DMS53 (cell line): ENCODE data around the gene UTP14A.

Experiments used
- DNase-seq: peaks from one replicate; lab custom pipeline; 2025; lab: John Stamatoyannopoulos, UW

The UTP14A gene

DNA sequence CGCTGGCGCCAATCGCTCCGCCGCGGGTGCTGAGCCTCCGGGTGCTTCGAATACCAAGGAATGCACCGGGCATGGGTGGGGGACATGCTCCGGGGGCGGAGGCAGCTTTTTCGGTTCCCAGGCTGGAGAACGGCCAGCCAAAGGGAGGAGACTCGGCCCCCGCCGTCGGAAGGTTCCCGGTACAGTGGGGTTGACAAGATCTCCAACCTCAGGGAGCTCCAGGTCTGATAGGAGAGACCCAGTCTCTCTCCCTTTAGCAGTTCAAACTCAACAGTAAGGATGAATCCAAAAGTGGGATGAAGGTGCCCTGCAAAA lies 47.3 kb downstream of the UTP14A start:
- DNase-seq, result peak; percentile 24

DNA sequence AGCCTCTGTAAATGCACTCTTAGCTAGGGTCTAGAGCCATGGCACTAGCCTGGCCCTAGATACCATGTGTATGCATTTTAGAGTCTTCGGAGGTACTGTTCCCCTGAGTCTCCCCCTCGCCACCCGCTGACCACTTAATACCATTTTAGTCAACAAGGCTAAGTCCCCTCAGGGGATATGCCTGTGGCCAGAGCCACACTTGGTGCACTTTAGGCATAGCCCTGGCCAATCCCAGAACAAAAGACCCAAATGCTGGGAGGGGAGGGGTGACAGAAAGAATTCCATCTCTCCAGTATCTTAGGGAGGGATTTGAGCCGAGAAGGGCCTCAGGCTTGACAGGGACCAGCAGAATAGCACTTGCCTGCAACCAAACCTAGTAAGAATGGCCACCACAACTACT lies 47.9 kb downstream of the UTP14A start:
- no peak for DNase-seq

GRCh38 chrX:129954804-129955203 lies 48.8 kb downstream of the UTP14A start:
- DNase-seq, result no peak

GRCh38 chrX:129955682-129956081 lies 49.7 kb downstream of the UTP14A start:
- DNase-seq, result no peak

GRCh38 chrX:129956145-129956544 lies 50.2 kb downstream of the UTP14A start:
- DNase-seq, result no peak

- no peak for DNase-seq
These were observed 50.8 kb downstream of the UTP14A start for GRCh38 chrX:129956765-129957164.

GRCh38 chrX:129957241-129958082 lies 51.5 kb downstream of the UTP14A start:
- DNase-seq, result peak; percentile 94

GRCh38 chrX:129958083-129958465 lies 52.1 kb downstream of the UTP14A start:
- no peak for DNase-seq

GRCh38 chrX:129958814-129959492 lies 53.0 kb downstream of the UTP14A start:
- DNase-seq, result no peak

DNA sequence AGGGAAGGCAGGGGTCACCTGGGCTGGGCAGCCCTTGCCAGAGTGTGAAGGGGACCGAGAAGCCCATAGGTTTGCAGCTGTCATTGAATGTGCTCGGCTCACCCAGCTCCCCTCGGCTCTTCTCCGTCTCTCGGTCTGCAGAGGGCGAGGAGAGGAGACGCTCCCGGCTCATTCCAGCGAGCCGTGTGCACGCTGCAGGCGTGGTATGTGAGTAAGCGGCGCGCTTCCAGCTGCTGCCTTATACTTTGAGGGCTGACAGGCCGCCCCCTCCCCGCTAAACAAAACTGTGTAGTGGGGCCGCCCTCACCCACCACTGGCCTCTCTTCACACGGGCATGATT lies 53.5 kb downstream of the UTP14A start:
- DNase-seq, result no peak

DNA sequence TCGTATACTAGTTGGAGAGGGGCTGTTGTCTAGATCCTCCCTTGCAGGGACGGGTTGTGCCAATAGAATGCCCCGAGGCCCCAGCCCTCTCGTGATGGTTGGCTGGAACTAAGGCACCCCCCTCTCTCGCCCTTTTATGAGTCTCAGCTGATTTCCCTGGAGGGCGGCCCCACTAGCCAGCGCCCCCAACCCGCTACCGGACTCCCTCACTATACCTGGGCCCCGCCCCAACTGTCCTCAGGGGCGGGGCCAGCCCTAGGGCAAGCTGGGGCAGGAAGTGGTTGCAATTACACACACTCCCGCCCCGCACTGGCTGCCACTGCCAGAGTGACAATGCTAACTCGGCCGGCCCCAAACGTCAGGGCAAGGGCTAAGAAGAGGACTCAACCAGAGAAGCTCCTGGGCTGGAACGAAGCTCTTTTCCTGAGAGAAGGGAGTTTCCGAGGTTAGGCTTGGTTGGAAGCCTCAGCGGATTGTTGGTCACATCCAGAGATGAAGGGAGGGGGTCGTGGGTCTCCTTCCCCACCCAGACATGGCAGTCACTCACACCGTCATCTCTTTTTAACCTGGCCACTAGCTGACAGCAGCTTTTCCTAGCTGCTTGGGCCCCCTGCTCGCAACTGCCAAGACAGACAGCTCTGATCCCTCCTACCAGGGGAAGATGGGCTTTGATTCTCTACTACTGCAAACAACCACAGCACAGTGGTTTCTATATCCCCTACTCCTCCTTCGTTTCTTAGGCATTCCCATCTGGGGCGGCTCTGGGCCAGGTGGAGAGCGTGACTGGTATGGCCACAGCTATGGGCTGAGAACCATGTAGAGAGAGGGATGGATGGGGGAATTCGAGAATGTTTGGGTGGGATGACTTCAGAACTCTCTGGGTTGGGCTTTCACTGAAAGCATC lies 55.5 kb downstream of the UTP14A start:
- peak; percentile 91 for DNase-seq

DNA sequence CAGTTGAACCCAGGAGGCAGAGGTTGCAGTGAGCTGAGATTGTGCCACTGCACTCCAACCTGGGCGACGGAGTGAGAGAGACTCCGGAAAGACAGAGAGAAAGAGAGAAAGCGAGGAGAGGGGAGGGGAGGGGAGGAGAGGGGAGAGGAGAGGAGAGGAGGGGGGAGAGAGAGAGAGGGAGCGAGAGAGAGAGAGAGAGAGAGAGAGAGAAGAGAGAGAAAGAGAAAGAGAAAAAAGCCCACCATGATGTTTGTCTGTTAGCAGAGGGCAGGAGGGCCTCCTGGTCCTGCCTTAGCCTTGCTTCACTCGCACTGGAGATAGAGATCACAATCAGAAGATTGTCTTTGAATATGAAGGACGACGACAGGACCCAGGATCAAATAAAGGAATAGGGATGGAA lies 57.8 kb downstream of the UTP14A start:
- DNase-seq, result no peak

- DNase-seq, result no peak
These were observed 59.2 kb downstream of the UTP14A start for GRCh38 chrX:129965166-129965565.

DNA sequence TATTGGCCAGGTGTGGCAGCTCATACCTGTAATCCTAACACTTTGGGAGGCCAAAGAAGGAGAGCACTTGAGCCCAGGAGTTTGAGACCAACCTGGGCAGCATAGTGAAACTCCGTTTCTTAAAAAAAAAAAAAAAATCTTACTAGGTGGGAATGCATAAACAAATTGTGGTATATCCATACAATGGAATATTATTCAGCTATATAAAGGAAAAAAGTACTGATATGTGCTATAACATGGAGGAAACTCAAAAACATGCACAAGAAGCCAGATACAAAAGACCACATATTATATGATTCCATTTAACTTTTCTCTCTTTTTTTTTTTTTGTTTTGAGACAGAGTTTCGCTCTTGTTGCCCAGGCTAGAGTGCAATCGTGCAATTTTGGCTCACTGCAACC lies 63.0 kb downstream of the UTP14A start:
- DNase-seq, result no peak

DNA sequence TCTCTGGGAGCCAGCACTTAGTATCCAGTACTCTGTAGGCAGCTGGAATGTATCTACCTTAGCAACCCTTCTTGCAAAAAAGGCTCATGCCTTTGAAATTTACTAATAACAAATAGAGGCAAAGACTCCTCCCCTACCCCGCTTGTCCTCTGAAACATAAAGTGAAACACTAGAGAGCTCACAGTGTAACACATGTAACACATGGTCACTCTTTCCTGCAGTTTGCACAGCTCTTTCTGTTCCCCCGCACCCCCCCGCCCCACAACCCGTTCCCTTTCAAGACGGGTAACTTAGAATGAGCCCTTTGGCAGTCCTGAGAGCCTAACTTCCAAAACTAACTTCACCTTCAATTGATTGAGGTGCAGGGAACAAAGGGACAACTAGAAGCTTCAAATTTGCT lies 70.5 kb downstream of the UTP14A start:
- no peak for DNase-seq
